ENCODE measurements around the gene AP4S1.
"Not testable (repeated sequence)": the region's sequence is repeated elsewhere in the genome, so short reads cannot be mapped to it uniquely, and the experiment has no call there.

AP4S1 gene

GRCh38 chr14:31057701-31058364, 32.4 kb downstream of the AP4S1 start:
- ChIA-PET POLR2A (no interaction called here), CTCF (interaction anchor here (1.2 kb wide), 1 partner anchor 25 kb away, joined by 3 read pairs; no protein-coding TSS in a partner anchor)
- DNase-seq (ENCODE audit: low read depth, low spot score) = no peak
- H3K4me3 ChIP-seq (ENCODE audit: low read depth, low read length) = no peak overlapping the region
- TF ChIP-seq CTCF (IDR thresholded peaks at IDR 0.05; ENCODE audit: insufficient read depth, low read length, missing control alignments) = no peak

GRCh38 chr14:31059152-31059924, 33.9 kb downstream of the AP4S1 start:
- H3K4me3 ChIP-seq (ENCODE audit: low read depth, low read length) = no peak overlapping the region
- ChIA-PET POLR2A (interaction anchor here (0.9 kb wide), 1 partner anchor 33 kb away, joined by 5 read pairs; the partner anchor contains the start of gene STRN3), CTCF (interaction anchor here (0.9 to 1.2 kb wide), 2 partner anchors 23 to 33 kb away, joined by 3 read pairs; partner anchors contain the start of genes AP4S1 and STRN3)
- no peak for TF ChIP-seq CTCF (IDR thresholded peaks at IDR 0.05; ENCODE audit: insufficient read depth, low read length, missing control alignments)
- DNase-seq (ENCODE audit: low read depth, low spot score) = peak; percentile 44

- CTCF ChIA-PET = interaction anchor here (0.9 to 1.2 kb wide), 3 partner anchors 22 to 34 kb away, joined by 3 to 4 read pairs (median 3); partner anchors contain the start of genes AP4S1 and STRN3
- TF ChIP-seq CTCF (IDR thresholded peaks at IDR 0.05; ENCODE audit: insufficient read depth, low read length, missing control alignments) = no peak
- DNase-seq (ENCODE audit: low read depth, low spot score) = no peak
- no peak overlapping the region for H3K4me3 ChIP-seq (ENCODE audit: low read depth, low read length)
- POLR2A ChIA-PET = interaction anchor here (0.9 kb wide), 1 partner anchor 34 kb away, joined by 5 read pairs; the partner anchor contains the start of gene STRN3
These were observed 34.9 kb downstream of the AP4S1 start for GRCh38 chr14:31060253-31060875.

- CTCF ChIA-PET = interaction anchor here (1.3 kb wide), 1 partner anchor 82 kb away, joined by 3 read pairs; no protein-coding TSS in a partner anchor
- POLR2A ChIA-PET; H3K4me3 ChIP-seq (ENCODE audit: low read depth, low read length); DNase-seq (ENCODE audit: low read depth, low spot score): not testable (repeated sequence)
These were observed 37.5 kb downstream of the AP4S1 start for GRCh38 chr14:31062908-31063307.

GRCh38 chr14:31068235-31068634, 42.8 kb downstream of the AP4S1 start:
- POLR2A ChIA-PET = no interaction called here

More at GRCh38 chr14:31068235-31068634, 42.8 kb downstream of the AP4S1 start:
- CTCF ChIA-PET = interaction anchor here (0.6 to 2.4 kb wide), 3 partner anchors 12 to 28 kb away, joined by 3 to 6 read pairs (median 3); no protein-coding TSS in a partner anchor
- no peak overlapping the region for H3K4me3 ChIP-seq (ENCODE audit: low read depth, low read length)
- TF ChIP-seq CTCF (IDR thresholded peaks at IDR 0.05; ENCODE audit: insufficient read depth, low read length, missing control alignments) = no peak
- no peak for DNase-seq (ENCODE audit: low read depth, low spot score)
